Right hindlimb (tissue), 1 donor: ENCODE data around the gene SLC35F1.
"Not testable (repeated sequence)": the region's sequence is repeated elsewhere in the genome, so short reads cannot be mapped to it uniquely, and the experiment has no call there.

Experiments used
- DNase-seq: peaks from one replicate; pipeline ENCODE4 v3.0.0-alpha.2; 2018

Gene SLC35F1

GRCh38 chr6:117906958-117907600 is at the start of gene SLC35F1:
TSS of gene SLC35F1 (plus strand) at chr6:117907264.
- DNase-seq, result peak; percentile 61

GRCh38 chr6:117858601-117859000 is 48.5 kb upstream of the SLC35F1 start:
- DNase-seq, result not testable (repeated sequence)

GRCh38 chr6:117861545-117861944 is 45.5 kb upstream of the SLC35F1 start:
- no peak for DNase-seq

GRCh38 chr6:117866561-117866960 is 40.5 kb upstream of the SLC35F1 start:
- no peak for DNase-seq

- no peak for DNase-seq
These were observed 36.4 kb upstream of the SLC35F1 start for GRCh38 chr6:117870486-117871242.

- no peak for DNase-seq
These were observed 26.2 kb upstream of the SLC35F1 start for GRCh38 chr6:117880824-117881223.

GRCh38 chr6:117890172-117890571 is 16.9 kb upstream of the SLC35F1 start:
- DNase-seq, result no peak

- DNase-seq, result no peak
These were observed 532 bp upstream of the SLC35F1 start for GRCh38 chr6:117906507-117906957.

- no peak for DNase-seq
These were observed 659 bp downstream of the SLC35F1 start for GRCh38 chr6:117907601-117908245.

GRCh38 chr6:117908246-117909068 is 1.4 kb downstream of the SLC35F1 start:
- DNase-seq, result no peak

GRCh38 chr6:117909638-117910037 is 2.6 kb downstream of the SLC35F1 start:
- no peak for DNase-seq

GRCh38 chr6:117910549-117910948 is 3.5 kb downstream of the SLC35F1 start:
- DNase-seq, result no peak

- DNase-seq, result no peak
These were observed 4.1 kb downstream of the SLC35F1 start for GRCh38 chr6:117911150-117911549.

GRCh38 chr6:117911660-117912059 is 4.6 kb downstream of the SLC35F1 start:
- DNase-seq, result no peak

- no peak for DNase-seq
These were observed 8.8 kb downstream of the SLC35F1 start for GRCh38 chr6:117915846-117916245.

GRCh38 chr6:117916483-117916882 is 9.4 kb downstream of the SLC35F1 start:
- no peak for DNase-seq

- no peak for DNase-seq
These were observed 10.1 kb downstream of the SLC35F1 start for GRCh38 chr6:117917176-117917575.

- DNase-seq, result no peak
These were observed 11.4 kb downstream of the SLC35F1 start for GRCh38 chr6:117918454-117918853.

GRCh38 chr6:117919275-117919674 is 12.2 kb downstream of the SLC35F1 start:
- DNase-seq, result no peak

GRCh38 chr6:117919775-117920729 is 13.0 kb downstream of the SLC35F1 start:
- DNase-seq, result no peak

- no peak for DNase-seq
These were observed 17.6 kb downstream of the SLC35F1 start for GRCh38 chr6:117924690-117925089.

GRCh38 chr6:117927866-117928265 is 20.8 kb downstream of the SLC35F1 start:
- no peak for DNase-seq
